ENCODE measurements around the gene INTS11.

The INTS11 gene

DNA sequence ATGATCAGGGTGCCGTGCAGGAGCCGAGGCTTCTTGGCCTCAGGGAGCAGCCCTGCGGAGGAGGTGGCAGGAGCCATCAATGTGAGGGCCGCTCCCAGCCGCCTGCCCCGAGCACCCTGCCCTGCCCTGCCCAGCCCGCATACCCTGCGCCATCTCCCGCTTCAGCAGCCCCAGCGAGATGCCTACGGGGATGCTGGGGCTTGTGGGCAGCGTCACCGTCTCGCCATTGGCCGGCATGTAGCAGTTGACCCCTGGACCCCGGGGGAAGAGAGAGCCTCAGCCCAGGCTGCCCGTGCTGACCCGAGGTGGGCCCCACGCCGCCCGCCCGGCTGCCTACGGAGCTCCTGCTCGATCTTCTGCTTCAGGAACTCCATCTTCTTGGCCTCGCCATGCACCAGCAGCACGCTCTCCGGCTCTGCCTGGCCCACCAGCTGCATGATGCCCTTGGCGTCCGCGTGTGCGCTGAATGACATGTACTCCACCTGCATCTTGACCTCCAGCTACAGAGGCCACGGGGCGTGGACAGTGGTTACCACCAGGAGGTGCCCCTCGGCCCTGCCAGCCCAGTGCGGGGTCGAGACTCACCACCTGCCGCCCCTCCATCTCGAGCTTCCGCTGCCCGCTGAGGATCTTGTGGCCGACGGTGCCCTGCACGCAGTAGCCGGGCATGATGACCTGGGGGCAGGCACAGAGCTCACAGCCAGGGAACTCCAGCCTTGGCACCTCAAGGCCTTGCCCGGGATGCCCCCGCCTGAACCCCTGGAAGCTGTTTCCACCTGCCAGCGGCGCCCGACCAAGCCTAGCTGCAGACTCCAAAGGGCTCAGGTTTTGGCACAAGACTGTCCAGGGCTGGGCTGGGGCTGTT lies 11.8 kb downstream of the INTS11 start:
- DNase-seq (ENCODE audit: low read depth), result no peak

DNA sequence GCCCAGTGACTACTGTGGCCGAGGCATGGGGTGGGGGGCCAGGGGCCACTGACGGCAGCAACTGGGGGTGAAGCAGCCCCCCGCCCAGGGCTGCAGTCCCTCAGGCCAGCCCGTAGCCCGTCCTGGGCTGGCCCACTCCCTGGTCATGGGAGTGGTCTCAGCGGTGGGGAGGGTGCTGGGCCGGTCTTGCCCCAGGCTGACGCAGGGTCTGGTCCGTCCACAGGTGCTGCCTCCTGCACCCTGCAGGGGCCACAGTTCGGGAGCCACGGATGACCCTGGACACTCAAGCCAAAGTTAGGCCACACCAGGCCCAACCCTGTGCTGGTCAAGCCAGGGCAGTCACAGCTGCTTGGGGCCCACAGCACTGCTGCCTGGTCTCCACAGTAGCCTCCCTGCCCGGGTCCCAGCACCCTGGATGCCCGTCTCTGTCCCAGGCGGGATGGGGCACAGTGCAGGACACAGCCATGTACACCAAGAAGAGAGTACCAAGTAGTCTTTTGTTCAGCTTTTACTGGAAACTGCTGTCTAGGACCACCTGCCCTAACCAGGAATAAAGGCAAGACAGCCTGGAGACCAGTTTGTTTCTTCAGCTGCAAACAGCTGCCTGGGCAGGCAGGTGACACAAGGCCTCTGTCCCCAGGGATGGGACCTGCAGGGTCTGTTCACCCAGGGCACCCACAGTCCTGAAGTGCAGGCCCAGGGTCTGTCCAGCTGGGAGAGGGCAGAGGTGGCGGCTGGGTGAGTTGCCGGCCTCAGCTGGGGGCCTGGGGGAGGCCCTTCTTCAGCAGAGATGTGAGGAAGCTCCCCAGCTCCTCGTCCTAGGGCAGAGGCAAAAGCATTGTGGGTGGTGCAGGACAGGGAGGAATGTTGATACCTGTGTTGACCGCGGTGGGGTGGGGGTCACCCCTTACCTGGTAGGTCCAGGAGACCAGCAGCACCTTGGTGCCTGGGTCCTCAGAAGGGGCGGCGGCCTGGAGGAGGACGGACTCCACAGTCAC lies 13.1 kb downstream of the INTS11 start:
- no peak for DNase-seq (ENCODE audit: low read depth)

DNA sequence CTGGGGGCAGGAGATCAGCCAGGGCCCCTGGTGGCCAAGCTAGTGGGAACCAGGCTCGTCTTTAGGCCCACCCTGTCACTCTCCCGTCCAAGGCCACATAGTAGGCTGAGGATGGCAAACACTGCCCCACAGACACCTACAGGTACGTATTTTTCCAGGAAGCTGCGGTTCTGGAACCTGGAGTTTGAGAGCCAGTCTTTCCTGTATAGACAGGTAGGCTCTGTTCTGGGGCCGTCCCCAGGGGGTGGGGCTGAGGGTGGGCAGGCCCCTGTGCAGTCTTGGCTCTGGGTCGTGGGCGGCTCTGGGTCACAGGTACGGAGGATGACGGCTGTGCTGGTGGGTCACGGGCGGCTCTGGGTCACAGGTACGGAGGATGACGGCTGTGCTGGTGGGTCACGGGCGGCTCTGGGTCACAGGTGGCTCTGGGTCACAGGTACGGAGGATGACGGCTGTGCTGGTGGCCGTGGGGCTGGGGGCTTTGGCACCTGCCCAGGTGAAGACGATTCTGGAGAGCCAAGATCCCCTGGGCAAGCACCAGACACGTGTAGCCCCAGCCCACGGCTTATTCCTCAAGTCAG lies 13.9 kb downstream of the INTS11 start:
- DNase-seq (ENCODE audit: low read depth), result no peak

DNA sequence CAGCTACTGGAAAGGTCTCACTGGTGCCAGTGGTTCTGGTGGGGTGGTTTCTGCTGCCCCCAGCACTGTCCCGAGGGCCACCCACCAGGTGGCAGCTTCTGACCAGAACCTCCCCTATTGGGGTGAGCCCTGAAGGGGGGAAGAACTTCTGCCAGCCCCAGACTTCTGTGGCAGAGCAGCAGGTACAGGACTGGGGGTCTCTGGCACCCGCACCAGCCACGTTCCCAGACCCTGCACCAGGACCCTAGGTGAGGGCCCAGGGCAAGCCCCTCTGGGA lies 14.4 kb downstream of the INTS11 start:
- DNase-seq (ENCODE audit: low read depth), result no peak

DNA sequence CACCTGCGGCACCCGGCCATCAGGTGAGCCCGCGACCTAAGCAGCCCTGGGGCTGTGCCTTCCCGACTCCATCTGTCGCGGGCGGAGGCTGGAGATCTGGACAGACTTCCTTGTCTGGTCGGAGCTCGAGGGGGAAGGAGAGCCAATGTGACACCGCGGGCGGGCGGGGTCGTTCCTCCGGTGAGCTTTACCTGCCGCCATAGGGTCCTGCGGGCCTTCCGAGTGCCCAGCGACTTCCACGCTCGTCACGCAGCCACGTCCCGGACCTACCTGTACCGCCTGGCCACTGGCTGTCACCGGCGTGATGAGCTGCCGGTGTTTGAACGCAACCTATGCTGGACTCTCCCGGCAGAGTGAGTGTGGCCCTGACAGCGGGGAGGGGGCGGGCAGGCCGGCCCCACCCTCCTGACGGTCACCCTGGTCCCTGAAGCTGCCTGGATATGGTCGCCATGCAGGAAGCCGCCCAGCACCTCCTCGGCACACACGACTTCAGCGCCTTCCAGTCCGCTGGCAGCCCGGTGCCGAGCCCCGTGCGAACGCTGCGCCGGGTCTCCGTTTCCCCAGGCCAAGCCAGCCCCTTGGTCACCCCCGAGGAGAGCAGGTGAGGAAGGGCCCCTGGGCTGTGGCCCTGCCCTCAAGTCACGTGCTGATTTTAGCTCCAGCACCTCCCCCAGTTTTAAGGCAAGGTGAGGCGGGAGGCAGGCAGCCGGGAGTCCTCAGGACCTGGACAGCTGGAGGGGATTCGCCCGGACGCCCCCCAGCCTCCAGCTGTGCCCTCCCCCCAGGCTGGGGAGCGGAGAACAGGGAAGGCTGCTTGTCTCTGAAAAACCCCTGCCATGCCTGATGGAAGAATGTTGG lies 15.0 kb downstream of the INTS11 start:
- DNase-seq (ENCODE audit: low read depth), result peak; percentile 15

DNA sequence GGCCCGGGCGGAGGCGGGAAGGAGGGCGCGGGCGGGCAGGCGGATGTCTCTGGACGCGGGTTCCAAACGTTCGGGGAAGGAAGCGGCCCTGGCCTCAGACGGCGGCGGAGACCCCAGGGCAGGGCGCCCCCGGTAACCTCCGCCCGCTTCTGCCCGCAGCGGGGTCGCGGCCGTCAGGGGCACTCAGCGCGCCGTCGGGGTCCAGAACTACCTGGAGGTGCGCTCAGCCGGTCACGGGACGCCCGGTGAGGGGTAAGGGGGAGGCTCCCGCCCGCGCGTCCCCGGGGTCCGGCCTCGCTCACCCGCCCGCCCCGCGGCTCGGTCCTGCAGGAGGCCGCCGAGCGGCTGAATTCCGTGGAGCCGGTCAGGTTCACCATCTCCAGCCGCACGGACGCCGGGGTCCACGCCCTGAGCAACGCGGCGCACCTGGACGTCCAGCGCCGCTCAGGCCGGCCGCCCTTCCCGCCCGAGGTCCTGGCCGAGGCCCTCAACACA lies 15.7 kb downstream of the INTS11 start:
- DNase-seq (ENCODE audit: low read depth), result no peak

DNA sequence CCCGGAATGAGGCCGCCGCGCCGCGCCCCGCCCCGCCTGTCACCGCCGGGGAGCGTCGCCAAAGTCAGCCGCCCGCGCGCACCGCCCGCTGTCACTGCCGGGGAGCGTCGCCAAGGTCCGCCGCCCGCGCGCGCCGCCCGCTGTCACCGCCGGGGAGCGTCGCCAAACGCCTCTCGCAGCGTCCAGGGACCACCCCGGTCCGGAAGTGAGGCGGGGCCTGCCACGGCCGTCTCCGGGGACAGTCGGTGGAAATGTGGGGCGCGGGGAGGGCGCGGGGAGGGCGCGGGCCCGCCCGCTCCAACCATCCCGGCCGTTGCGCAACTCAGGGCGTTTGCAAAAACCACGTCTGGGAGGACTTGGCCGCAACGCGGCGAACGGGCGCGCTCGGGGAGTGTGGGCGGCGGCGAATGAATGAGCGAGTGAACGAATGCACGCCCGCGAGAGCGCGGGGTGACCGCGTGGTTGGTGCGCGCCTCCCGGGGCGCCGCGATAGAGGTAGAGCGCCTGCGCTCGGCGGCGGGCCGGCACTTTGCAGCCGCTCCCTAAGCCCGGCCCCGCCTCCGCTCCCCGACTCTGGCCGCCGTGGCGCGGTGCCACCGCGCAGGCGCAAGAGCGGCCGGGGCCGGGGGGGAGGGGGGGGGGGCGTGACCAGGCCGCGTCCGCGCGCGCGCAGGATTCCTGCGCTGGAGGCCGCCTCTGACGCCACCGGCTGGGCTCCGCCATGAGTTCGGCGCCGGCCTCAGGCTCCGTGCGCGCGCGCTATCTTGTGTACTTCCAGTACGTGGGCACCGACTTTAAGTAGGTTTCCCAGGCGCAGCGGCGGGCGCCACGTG lies 16.3 kb downstream of the INTS11 start, which contains the start of the genes ACAP3 and PUSL1:
ACAP3 (minus strand) TSS at position 8 of the 833 bp plus-strand sequence. CDS start 115 bp downstream, outside the sequence.
PUSL1 (plus strand) TSS at position 675 of the 833 bp plus-strand sequence; CDS start at position 722, 47 bp downstream.
- peak; percentile 96 for DNase-seq (ENCODE audit: low read depth)

DNA sequence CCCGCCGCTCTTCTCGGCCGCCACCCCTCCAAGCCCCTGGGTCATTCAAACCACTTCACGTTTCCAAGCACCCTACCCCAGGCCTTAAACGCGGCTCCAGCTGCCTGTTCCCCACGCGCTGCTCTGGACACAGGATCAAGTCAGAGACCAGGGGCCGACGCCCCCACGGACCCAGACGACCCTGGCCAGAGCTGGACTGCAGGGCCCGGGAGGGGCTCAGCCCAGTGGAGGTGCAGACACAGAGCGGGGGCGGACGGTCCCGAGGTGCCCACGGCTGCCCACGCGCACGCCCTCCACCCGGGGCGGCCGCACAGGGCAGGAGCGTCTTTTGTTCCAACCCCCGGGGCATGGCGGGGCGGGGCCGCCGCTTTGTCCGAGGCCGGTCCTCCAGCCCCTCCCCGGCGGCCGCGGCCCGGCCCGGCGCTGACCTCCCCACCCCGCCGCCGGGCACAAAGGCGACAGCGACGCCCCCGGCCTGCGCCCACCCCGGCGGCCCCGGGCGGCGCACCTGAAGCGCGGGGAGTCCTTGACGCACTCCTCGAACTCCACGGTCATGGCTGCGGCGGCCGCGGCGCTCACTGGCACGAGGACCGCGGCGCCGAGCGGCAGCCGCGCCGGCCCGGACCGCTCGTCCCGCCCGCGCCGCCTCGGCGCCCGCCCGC lies 17.1 kb downstream of the INTS11 start:
- peak; percentile 21 for DNase-seq (ENCODE audit: low read depth)

DNA sequence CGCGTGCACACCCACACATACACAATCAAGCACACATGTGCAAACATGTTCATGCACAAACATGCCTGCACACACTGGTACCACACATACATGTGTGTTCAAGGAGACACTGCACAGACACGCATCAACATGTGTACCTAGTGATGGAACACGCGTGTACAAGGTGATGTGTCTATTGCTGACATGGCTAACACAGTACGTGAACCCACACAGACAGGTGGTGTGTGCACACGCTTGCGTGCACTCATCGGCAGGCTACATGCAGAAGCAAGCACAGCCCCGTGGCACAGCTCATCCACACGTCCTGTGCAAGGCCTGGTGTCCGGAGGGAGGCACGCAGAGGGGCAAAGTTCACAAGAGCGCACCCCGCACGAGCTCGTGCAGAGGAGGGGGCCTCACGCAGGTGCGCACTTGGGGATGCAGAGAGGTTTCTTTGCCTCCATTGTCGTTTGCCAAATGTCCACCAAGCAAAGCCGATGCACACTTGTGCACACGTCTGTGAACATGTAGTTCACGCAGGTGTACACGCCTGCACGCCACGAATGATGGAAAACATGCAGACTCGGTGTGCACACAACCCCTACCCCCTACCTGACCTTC lies 17.7 kb downstream of the INTS11 start:
- DNase-seq (ENCODE audit: low read depth), result peak; percentile 15

DNA sequence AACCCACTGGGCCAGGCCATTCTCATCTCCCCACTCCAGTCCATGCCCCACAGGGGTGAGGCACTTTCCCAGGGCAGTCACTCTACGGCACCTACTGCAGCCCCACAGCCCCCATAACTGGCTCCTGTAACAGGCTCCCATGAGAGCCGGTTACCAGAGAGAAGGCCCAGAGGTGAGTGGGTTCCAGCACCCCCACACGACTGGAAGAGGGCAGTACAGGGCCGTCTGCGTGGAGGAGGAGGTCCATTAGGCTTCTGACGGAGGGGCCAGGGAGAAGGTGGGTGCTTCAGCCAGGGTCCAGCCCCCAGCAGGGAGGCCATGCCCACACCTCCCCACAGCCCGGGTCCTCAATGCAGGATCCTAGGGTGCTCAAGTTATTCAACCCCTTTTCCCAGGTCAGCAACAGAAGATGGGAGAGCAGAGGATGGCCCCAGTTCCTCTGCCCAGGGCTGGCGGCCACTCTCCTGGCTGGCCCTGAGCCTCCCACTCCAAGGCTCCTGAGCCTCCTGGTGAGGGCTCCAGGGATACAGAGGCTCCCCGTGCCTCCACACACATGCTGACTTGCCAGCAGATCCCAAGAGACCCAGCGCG lies 18.3 kb downstream of the INTS11 start:
- peak; percentile 25 for DNase-seq (ENCODE audit: low read depth)

DNA sequence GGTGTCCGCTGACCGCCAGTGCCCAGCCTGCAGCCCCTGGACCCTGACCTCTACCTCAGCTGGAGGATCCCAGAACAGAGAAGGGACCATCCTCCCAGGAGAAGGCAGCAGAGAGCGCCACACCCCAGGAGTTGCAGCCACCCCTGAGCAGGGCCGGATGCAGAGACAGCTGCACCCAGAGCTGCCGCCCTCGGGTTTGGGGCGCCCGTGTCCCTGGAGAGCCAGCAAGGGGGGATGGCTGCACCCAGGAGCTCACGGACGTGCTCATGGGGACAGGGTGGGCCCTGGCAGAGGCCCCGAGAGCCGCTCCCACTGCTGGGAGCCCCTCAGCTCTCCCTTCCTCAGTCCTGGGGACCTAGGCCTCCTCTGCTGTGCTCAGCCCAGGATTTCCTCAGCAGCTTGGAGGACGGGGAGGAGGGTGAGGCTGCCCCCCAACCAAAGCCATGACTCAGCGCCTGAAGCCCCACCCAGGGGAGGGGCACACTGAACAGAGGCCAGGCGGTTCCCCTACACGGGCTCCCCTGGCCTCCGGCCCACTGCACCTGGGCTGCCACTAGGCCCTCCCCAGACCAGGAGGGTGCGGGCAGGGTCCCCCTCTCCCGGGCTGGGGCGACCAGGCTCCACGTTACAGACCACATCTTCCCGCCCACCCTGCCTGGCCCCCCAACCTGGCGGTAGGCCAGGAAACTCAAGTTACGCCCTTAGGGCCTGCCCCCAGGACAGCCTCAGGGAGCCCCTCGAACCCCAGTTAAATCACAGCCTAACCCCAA lies 19.0 kb downstream of the INTS11 start:
- peak; percentile 76 for DNase-seq (ENCODE audit: low read depth)

DNA sequence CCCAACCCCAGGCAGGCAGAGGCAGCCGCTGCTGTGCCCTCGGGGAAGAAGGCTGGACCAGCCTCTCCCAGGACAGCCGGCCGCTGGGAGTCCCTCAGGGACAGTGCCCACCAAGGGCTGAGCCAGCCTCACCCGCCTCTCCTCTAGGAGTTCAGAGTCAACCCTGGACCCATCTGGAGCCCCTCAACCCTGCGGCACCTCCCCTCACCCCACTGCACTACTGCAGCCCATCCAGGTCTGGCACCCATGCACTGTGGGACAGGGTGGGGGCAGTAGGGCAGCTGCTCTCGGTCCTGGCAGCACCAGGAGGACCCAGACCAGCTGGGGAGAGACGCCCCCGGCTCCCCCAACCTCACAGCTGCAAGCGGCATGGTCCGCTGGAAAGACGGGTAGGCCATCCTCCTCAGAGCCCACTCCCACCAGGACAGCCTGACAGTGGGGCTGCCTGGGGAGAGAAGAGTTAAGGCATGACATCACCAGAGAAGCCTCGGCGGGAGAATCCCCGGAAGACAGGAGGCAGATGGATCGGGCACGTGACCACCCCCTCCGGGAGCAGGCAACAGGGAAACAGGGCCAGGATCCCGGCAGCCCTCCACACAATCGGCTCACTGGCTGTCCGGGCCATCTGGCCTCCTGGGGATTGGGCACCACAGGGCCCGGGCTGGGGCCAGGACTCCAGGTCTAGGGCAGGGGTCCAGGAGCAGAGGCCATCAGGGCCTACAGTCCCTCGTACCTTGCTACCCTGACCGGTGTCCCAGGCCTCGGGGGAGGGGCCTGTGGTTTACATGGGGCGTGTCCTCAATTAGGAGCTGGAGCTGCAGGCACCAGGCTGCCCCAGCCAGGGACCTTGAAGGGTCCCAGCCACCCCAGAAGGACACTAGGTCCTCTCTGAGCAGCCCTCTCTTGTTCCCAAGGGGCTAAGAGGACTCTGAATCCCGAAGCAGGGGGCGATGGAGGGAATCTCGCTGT lies 19.8 kb downstream of the INTS11 start:
- peak; percentile 76 for DNase-seq (ENCODE audit: low read depth)

DNA sequence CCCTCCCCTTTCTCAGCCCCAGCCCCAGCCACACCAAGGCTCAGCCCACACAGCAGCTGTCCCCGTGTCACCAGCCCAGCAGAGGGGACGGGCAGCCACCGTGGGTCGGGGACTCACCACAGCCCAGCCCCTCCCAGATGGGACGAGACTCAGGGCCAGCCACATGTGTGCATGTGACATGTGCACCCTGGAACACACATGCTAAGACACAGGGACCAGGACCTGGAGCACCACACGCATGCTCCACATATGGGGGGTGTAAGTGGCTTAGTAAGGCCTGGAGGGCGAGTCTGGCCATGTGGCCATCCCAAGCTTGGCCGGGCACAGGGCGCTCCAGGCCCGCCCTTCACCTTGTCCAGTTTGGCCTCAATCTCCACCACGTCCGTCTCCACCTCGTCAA lies 20.7 kb downstream of the INTS11 start:
- DNase-seq (ENCODE audit: low read depth), result no peak

DNA sequence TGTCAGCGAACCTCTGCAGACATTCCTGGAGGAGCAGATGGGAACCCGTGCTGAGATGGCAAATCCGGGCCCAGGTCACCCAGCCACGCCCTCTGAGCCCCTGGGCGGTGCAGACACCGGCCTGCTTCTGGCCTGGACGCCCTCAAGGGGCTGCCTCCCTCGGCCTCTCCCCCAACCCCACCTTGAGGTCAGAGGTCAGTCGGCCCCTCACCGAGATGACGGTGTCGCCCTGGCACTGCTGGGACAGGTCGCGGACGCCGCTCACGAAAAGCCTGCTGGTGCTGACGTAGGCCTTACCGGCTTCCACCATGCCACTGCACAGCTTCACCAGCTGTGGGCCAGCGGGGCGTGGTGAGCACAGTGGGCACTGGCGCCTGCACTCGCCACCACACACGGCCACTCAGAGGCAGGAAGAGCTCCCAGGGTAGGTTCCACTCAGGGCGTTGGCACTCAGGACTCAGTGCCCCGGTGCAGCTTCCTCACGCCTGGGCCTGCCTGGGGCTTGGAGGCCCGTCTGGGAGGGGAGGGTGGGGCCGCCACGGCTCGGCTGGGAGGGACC lies 21.4 kb downstream of the INTS11 start:
- no peak for DNase-seq (ENCODE audit: low read depth)

DNA sequence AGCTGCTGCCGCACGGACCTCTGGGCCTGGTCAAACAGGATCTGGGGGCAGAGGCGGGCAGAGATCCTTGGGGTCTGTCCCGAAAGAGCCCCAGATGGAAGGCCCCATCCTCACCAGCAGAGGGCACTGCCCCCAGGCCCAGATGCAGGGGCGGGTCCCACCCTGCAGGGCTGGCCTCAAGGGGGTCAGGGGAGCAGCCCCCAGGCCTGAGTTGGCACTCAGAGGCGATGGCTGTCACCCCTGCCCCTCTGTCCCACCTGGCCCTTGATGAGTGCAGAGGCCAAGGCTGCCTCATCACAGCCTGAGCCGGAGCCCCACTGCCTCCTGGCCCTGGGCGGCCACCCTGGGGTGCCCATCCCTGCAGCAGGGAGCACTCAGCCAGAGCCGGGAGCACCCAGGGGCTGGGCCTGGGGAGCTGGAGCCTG lies 22.4 kb downstream of the INTS11 start:
- no peak for DNase-seq (ENCODE audit: low read depth)

DNA sequence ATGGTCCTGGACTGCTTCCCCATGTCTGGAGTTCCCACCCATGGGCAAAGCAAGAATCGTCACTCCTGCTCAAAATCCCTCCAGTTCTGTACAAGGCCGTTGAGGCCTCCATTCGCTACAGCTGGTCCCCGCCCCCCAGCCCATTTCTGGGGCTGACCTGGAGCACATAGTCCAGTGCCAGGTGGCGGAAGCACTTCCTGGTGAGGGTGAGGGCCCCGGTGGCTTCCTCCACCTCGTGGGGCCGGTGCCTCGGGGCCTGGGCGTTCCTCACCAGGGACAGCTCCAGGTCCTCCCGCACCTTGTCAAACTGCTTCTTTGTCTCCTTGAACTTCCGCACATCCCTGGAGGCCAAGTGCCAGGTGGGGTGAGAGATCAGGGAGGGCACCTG lies 24.1 kb downstream of the INTS11 start:
- DNase-seq (ENCODE audit: low read depth), result no peak

All from iris pigment epithelial cell (primary cell).